K562 (cell line): Measurements from ENCODE around the gene PGAP2. TPM values are rescaled to one million over a fixed set of nuclear protein-coding genes. Genes with fewer than 3 reads are reported as not detected.

Experiments used
- ATAC-seq: fragments of 200-7000 bp; cut with Tn5 transposase; 3 replicates; pipeline ENCODE4 v1.9.1; 2020; ENCODE audit warnings: moderate library complexity
- BruUV-seq: library from RNA; stranded (reverse); fragments of 400-500 nt; replicated peaks from 2 replicates; lab custom pipeline; 2021; lab: Mats Ljungman, UMichigan
- CTCF ChIA-PET: fragments of 300-600 bp; formaldehyde crosslinking; extraction: SDS; loops from one replicate; lab custom pipeline; 2021; ENCODE audit warnings: low intra/inter-chr PET ratio; lab: Yijun Ruan, JAX
- POLR2A ChIA-PET: fragments of 300-600, 350-650 bp; sonication (Branson Sonifier 250); formaldehyde crosslinking; extraction: SDS; loops from one replicate; lab custom pipeline; 2021; ENCODE audit warnings: antibody characterized with exemption, inconsistent platforms; lab: Yijun Ruan, JAX
- DNase-seq, 4 experiments: peaks; one replicate each; pipeline versions ENCODE4 v3.0.0 to v3.0.0-alpha.2; 2011 to 2018; ENCODE audit warnings: low spot score in 3 of 4, mixed read lengths in 3 of 4; ENCODE audit errors: extremely low read depth in 1 of 4
- FAIRE-seq: peaks from 2 replicates; lab custom pipeline; 2011; peaks lifted over from hg19 to GRCh38; lab: Jason Lieb, UNC
- H2AFZ ChIP-seq: 2 replicates; pipeline ENCODE4 v1.6.0; 2011; ENCODE audit warnings: low read depth, low read length, control low read depth, inconsistent platforms
- H3K27ac ChIP-seq: fragments of 200-600 bp; 3 replicates; pipeline ENCODE4 v1.8.0; 2011; ENCODE audit warnings: low read depth, mild to moderate bottlenecking, control low read depth, inconsistent platforms, low read length, moderate library complexity, mixed read lengths; ENCODE audit errors: extremely low read depth
- H3K27me3 ChIP-seq, 2 experiments: fragments of 300-600 bp in 1 of 2; 2 replicates in 1 of 2; 3 replicates in 1 of 2; pipeline versions ENCODE4 v1.6.0 to v1.8.0; 2011; ENCODE audit warnings: inconsistent platforms in 2 of 2, low read length in 2 of 2, mild to moderate bottlenecking in 1 of 2, mixed read lengths in 1 of 2, moderate library complexity in 1 of 2; ENCODE audit not compliant: control insufficient read depth in 2 of 2, insufficient read depth in 2 of 2
- H3K36me3 ChIP-seq: fragments of 300-600 bp; 3 replicates; pipeline ENCODE4 v1.8.0; 2011; ENCODE audit warnings: mild to moderate bottlenecking, low read length, inconsistent platforms; ENCODE audit not compliant: control insufficient read depth, insufficient read depth
- H3K4me1 ChIP-seq, 2 experiments: fragments of 200-600 bp in 1 of 2; replicated peaks in 1 of 2; 2 replicates in 1 of 2; 3 replicates in 1 of 2; pipeline versions ENCODE4 v1.5.1 to v1.8.0; 2011; ENCODE audit warnings: inconsistent platforms in 2 of 2, low read length in 2 of 2, mild to moderate bottlenecking in 1 of 2, mixed read lengths in 1 of 2, moderate library complexity in 1 of 2; ENCODE audit not compliant: control insufficient read depth in 2 of 2, insufficient read depth in 2 of 2
- H3K4me2 ChIP-seq: 2 replicates; pipeline ENCODE4 v1.6.1; 2011; ENCODE audit warnings: low read length, control low read depth, inconsistent platforms, mixed read lengths; ENCODE audit not compliant: insufficient read depth
- H3K4me3 ChIP-seq: fragments of 200-600 bp; sonication (generic), shearing (Covaris generic); 2 replicates; pipeline ENCODE4 v1.5.1; 2016; ENCODE audit warnings: control low read depth, inconsistent platforms
- H3K79me2 ChIP-seq: fragments of 200-600 bp; 3 replicates; pipeline ENCODE4 v1.8.0; 2011; ENCODE audit warnings: low read length, inconsistent platforms; ENCODE audit not compliant: control insufficient read depth, insufficient read depth
- H3K9ac ChIP-seq, 2 experiments: 2 replicates each; pipeline versions ENCODE4 v1.6.0 to v1.6.1; 2011; ENCODE audit warnings: low read depth in 2 of 2, low read length in 2 of 2, control low read depth in 1 of 2, inconsistent platforms in 1 of 2, mild to moderate bottlenecking in 1 of 2, mixed read lengths in 1 of 2; ENCODE audit not compliant: insufficient read depth in 1 of 2
- H3K9me1 ChIP-seq: one replicate; pipeline ENCODE4 v1.6.0; 2011; ENCODE audit warnings: inconsistent platforms, mild to moderate bottlenecking, low read length, moderate library complexity; ENCODE audit not compliant: control insufficient read depth, insufficient read depth
- H3K9me3 ChIP-seq: replicated peaks from 2 replicates; pipeline ENCODE4 v1.5.1; 2011; ENCODE audit warnings: low read depth, low read length, inconsistent platforms; ENCODE audit not compliant: control insufficient read depth, insufficient read depth
- H4K20me1 ChIP-seq: replicated peaks from 2 replicates; pipeline ENCODE4 v1.6.1; 2011; ENCODE audit warnings: low read length, inconsistent platforms, mixed read lengths; ENCODE audit not compliant: control insufficient read depth, insufficient read depth
- CTBP1 ChIP-seq: fragments of 450-650 bp; IDR thresholded peaks from 2 replicates; pipeline ENCODE4 v1.6.1; 2016; ENCODE audit warnings: borderline replicate concordance
- KDM4B ChIP-seq, 2 experiments: fragments of 450-650 bp in 1 of 2; sonication (generic) in 1 of 2; IDR thresholded peaks; 2 replicates each; pipeline ENCODE4 v1.6.1; 2016 to 2017; ENCODE audit warnings: borderline replicate concordance in 2 of 2, antibody characterized with exemption in 1 of 2, low read depth in 1 of 2, mild to moderate bottlenecking in 1 of 2
- PKNOX1 ChIP-seq: fragments of 450-650 bp; IDR thresholded peaks from 2 replicates; pipeline ENCODE4 v1.6.1; 2016
- POLR3A ChIP-seq: IDR thresholded peaks from 2 replicates; pipeline ENCODE4 v1.6.1; 2011; ENCODE audit warnings: borderline replicate concordance, mild to moderate bottlenecking, moderate library complexity; ENCODE audit not compliant: insufficient read length, insufficient read depth; ENCODE audit errors: extremely low read depth
- ZNF592 ChIP-seq: fragments of 450-650 bp; IDR thresholded peaks from 2 replicates; pipeline ENCODE4 v1.6.1; 2017; ENCODE audit warnings: antibody characterized with exemption, mild to moderate bottlenecking
- WGBS: fragments of 100-300 bp; shearing (Covaris generic); methylation state at CpG from one replicate; pipeline ENCODE4 v1.1.6; 2016; ENCODE audit warnings: low coverage, mixed read lengths; ENCODE audit not compliant: insufficient coverage; ENCODE audit errors: missing lambda C conversion rate; 5-methylcytosine and 5-hydroxymethylcytosine counted together
- in situ Hi-C: fragments of 300-500 bp; cut with MboI; formaldehyde crosslinking; loops from 4 replicates; pipeline ENCODE4 v1.15.0; 2018; ENCODE audit warnings: inconsistent platforms, mixed read lengths
- intact Hi-C: fragments of 100-400 bp; cut with micrococcal nuclease; formaldehyde crosslinking; loops from 2 replicates; pipeline ENCODE4 v1.14.2; 2022
- polyA plus RNA-seq, 8 experiments: library from polyadenylated mRNA; depleted of rRNA in 4 of 8; stranded (reverse) in 5 of 8; unstranded in 3 of 8; fragments of >200 nt; fragmentation: Nextera tagmentation in 2 of 8; fragmentation: Illumina TruSeq in 1 of 8; extraction: Ambion mirVana in 2 of 8; extraction: Trizol in 1 of 8; gene quantifications; 2 replicates each; pipeline versions ENCODE4 v1.2.1 to v1.2.3, GENCODE V29; 2011 to 2014; ENCODE audit warnings: inconsistent platforms in 1 of 8, missing spikeins in 1 of 8
- total RNA-seq, 7 experiments: library from RNA; depleted of rRNA in 6 of 7; stranded (reverse); fragments of >200 nt in 6 of 7; fragmentation: Illumina TruSeq in 2 of 7; extraction: Trizol in 2 of 7; gene quantifications; 2 replicates each; pipeline versions ENCODE4 v1.2.1 to v1.2.3, GENCODE V29; 2011 to 2021; ENCODE audit warnings: low replicate concordance in 1 of 7

PGAP2 gene
- total and polyA plus RNA-seq, 9 of the 15 experiments (the other 6 are each of a cell fraction or from before 2014, with no cell fraction given): 17.9 to 47.2 (median 33.7) TPM

- TF ChIP-seq KDM4B (IDR thresholded peaks at IDR 0.05; ENCODE audit: borderline replicate concordance in 2 of 2, low read depth in 1 of 2): 0 out of 4 replicates have a peak, but pooled peaks of 1 of the 2 experiments have one; percentile 52
- TF ChIP-seq PKNOX1: peak; percentile 80
- peak; percentile 51; the same call in 1 of the 2 replicates for TF ChIP-seq CTBP1
These were observed 51.1 kb downstream of the PGAP2 start (continued) for GRCh38 chr11:3859373-3859881.

GRCh38 chr11:3860375-3860774 lies 52.0 kb downstream of the PGAP2 start:
- no peak for DNase-seq
- Histone ChIP-seq H3K9ac (peak overlapping the region in 1 of 2 experiments; percentile 77; a peak in 2 of 4 replicates), H3K4me1 (peaks cover 22 to 56% of the 10 kb centered on the region in 2 experiments)
- intact Hi-C loops: no loop called here
- TF ChIP-seq ZNF592 (0 out of 2 replicates have a peak, but pooled peaks have one; percentile 30), POLR3A (no peak)
- TF ChIP-seq, all 486 proteins: peak for 1
- H4K20me1 ChIP-seq: no peaks in the 10 kb centered on the region
- CTCF ChIA-PET: no interaction called here
- no peaks in the 10 kb centered on the region for H3K36me3 ChIP-seq
- H3K27ac ChIP-seq: peak overlapping the region; percentile 69; the same call in 2 of the 3 replicates
- POLR2A ChIA-PET: interaction anchor here (0.7 to 3.9 kb wide), 2 partner anchors 9 to 25 kb away, joined by 3 to 32 read pairs; no protein-coding TSS in a partner anchor
- H3K4me2 ChIP-seq: peak overlapping the region; percentile 82
- ATAC-seq (no peak), FAIRE-seq (no peak)
- H3K27me3 ChIP-seq: no peaks in the 10 kb centered on the region
- H3K4me3 ChIP-seq: no peak overlapping the region
- H3K79me2 ChIP-seq: peaks cover 99% of the 10 kb centered on the region
- no peak overlapping the region for H2AFZ ChIP-seq
- no TSS peak for BruUV-seq
- H3K9me1 ChIP-seq: no peaks in the 10 kb centered on the region
- 43% methylated on average over 2 of the region's 2 CpGs for WGBS
- H3K9me3 ChIP-seq: no peaks in the 10 kb centered on the region
- in situ Hi-C loops: no loop called here
